Peyer's patch (tissue), 4 donors: Measurements from ENCODE around the gene WRAP73. TPM values are rescaled to one million over a fixed set of nuclear protein-coding genes. Genes with fewer than 3 reads are reported as not detected.

Experiments
- DNase-seq, 3 donors: peaks; one replicate each; pipeline ENCODE4 v3.0.0-alpha.2; 2017 to 2019
- H3K27ac ChIP-seq, 4 donors: fragments of 200-600 bp; sonication (generic); one replicate each; pipeline ENCODE4 v1.5.1; 2016 to 2019
- H3K27me3 ChIP-seq, 2 donors: fragments of 200-600 bp; sonication (generic); one replicate each; pipeline ENCODE4 v1.5.1; 2019
- H3K36me3 ChIP-seq, 3 donors: fragments of 200-600 bp; sonication (generic); one replicate each; pipeline ENCODE4 v1.5.1; 2016 to 2019
- H3K4me1 ChIP-seq, 4 donors: fragments of 200-600 bp; sonication (generic); one replicate each; pipeline ENCODE4 v1.5.1; 2016 to 2019
- H3K4me3 ChIP-seq, 4 donors: fragments of 200-600 bp; sonication (generic); 1 replicate in 3 of 4; 2 replicates in 1 of 4; pipeline ENCODE4 v1.5.1; 2016 to 2019; ENCODE audit warnings: mild to moderate bottlenecking in 1 of 4
- H3K9me3 ChIP-seq, 4 donors: fragments of 200-600 bp; sonication (generic); one replicate each; pipeline ENCODE4 v1.5.1; 2016 to 2019; ENCODE audit warnings: mild to moderate bottlenecking in 1 of 4
- POLR2A ChIP-seq, 2 donors: fragments of 450-650 bp; IDR thresholded peaks; one replicate each; pipeline ENCODE4 v1.5.1; 2017; ENCODE audit warnings: antibody characterized with exemption in 2 of 2, mild to moderate bottlenecking in 2 of 2, moderate library complexity in 2 of 2
- total RNA-seq, 4 donors: library from RNA; depleted of rRNA; stranded (reverse); fragments of >200 nt; gene quantifications; one replicate each; pipeline ENCODE4 v1.1.0, GENCODE V29; 2016
- TF ChIP-seq, protein P1 (sequence below), 6 experiments: fragments of 450-650 bp in 4 of 6; fragments of 200-600 bp in 2 of 6; sonication (generic) in 1 of 6; IDR thresholded peaks; one replicate each; pipeline ENCODE4 v1.5.1; 2017 to 2019; ENCODE audit warnings: antibody characterized with exemption in 6 of 6, mild to moderate bottlenecking in 3 of 6, moderate library complexity in 1 of 6

The WRAP73 gene
- total RNA-seq, 4 donors from 2014 or later, result 34.3 to 71.1 (median 49.4) TPM

DNA sequence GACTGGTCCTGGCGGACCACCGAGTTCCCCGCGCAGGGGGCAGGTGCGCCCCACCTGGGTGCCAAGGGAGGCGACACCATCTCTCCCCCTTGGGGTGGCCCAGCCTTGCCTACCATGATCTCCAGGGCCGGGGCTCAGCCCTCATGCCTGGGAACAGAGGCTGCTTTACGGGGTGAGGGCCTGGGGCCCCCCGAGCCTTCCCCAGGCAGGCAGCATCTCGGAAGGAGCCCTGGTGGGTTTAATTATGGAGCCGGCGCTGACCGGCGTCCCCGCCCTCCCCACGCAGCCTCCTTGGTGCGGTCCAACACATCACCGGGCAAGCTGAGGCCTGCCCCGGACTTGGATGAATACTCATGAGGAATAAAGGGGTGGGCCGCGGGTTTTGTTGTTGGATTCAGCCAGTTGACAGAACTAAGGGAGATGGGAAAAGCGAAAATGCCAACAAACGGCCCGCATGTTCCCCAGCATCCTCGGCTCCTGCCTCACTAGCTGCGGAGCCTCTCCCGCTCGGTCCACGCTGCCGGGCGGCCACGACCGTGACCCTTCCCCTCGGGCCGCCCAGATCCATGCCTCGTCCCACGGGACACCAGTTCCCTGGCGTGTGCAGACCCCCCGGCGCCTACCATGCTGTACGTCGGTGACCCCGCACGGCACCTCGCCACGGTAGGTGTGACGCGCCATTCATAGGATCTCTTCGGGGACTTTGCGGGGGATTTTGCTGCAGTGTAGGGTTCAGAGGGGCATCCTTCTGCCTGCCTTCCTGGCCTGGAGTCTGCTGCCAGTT lies 40.6 kb upstream of the WRAP73 start:
- no peaks in the 10 kb centered on the region for H3K27me3 ChIP-seq
- no peaks in the 10 kb centered on the region for H3K36me3 ChIP-seq
- TF ChIP-seq POLR2A (IDR thresholded peaks at IDR 0.05), result no peak
- TF ChIP-seq, protein P1, sequence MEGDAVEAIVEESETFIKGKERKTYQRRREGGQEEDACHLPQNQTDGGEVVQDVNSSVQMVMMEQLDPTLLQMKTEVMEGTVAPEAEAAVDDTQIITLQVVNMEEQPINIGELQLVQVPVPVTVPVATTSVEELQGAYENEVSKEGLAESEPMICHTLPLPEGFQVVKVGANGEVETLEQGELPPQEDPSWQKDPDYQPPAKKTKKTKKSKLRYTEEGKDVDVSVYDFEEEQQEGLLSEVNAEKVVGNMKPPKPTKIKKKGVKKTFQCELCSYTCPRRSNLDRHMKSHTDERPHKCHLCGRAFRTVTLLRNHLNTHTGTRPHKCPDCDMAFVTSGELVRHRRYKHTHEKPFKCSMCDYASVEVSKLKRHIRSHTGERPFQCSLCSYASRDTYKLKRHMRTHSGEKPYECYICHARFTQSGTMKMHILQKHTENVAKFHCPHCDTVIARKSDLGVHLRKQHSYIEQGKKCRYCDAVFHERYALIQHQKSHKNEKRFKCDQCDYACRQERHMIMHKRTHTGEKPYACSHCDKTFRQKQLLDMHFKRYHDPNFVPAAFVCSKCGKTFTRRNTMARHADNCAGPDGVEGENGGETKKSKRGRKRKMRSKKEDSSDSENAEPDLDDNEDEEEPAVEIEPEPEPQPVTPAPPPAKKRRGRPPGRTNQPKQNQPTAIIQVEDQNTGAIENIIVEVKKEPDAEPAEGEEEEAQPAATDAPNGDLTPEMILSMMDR (IDR thresholded peaks at IDR 0.05), result no peak
- no peaks in the 10 kb centered on the region for H3K9me3 ChIP-seq
- H3K4me3 ChIP-seq, result no peak overlapping the region
- DNase-seq, result no peak
- H3K4me1 ChIP-seq, result no peaks in the 10 kb centered on the region
- H3K27ac ChIP-seq, result no peak overlapping the region

DNA sequence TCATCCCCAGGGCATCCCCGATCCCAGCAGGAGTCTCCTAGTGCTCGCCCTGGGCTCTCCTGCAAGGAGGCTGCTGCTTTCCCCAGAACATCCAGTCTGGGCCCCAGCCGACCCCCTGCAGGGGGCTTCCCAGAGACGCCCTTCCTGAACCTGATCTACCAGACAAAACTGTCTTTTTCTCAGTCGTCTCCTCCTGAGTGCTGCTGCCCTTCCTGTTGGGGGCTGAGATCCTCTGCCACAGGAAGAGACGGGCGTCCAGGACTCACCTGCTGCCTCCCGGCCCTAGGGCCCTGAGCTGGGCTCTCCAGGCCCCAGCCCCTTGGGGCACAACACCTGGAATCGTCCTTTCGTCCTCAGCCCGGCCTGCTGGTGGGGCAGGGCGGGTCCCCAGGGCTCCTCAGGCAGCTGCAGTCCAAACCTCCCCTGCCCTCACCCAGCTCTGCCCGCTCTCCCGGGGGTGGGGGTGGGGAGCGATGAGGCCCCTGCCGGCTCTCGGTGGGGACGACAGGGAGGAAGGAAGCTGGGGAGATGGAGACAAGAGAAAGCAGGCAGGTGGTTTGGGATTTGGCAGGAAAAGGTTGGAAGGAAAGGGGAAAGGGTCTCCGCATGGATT lies 39.3 kb upstream of the WRAP73 start:
- Histone ChIP-seq H3K27me3 (no peaks in the 10 kb centered on the region), H3K9me3 (no peaks in the 10 kb centered on the region), H3K27ac (no peak overlapping the region), H3K36me3 (no peaks in the 10 kb centered on the region), H3K4me3 (no peak overlapping the region), H3K4me1 (peaks cover 0 to 1% (median 0%) of the 10 kb centered on the region in 4 donors)
- DNase-seq, result no peak
- TF ChIP-seq, protein P1 (IDR thresholded peaks at IDR 0.05), result no peak
- no peak for TF ChIP-seq POLR2A (IDR thresholded peaks at IDR 0.05)

DNA sequence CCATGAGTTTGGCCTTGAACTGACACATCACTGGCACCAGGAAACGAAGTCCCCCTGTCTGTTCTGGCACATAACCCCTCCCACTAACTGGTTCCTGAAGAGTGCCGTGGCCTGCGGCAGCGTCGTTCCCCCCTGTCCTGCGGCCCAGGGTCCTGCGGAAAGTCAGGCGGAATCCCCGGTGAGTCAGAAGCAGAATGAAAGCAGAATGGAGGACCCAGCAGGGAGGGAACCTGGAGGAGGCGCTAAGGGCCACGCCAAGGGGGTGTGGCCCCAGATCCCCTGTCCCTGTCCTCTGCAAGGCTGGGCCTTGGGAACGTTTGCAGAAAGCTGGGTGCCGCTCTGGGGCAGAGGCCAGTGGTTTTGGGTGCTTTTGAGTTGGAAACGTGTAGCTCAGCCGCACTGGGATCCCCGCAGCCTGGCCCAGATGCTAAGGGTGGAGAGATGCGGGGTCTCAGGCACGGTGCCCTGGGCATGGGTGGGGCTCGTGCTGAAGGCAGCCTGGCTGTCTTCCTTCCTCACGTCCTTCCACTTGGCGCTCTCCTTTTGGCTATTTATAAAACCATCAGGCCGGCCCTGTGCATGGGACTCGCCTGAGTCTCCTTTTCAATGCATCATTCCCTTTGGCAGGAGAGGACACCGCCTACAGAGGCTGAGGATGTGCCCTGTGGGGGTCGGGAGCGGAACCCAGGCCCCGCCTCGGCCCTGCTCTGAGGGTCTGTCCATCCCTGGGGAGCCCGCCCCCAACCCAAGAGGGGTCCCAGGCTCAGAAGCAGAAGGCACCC lies 38.6 kb upstream of the WRAP73 start:
- H3K4me3 ChIP-seq, result no peak overlapping the region
- H3K4me1 ChIP-seq, result peaks cover 0 to 3% (median 0%) of the 10 kb centered on the region in 4 donors
- H3K27me3 ChIP-seq, result no peaks in the 10 kb centered on the region
- no peaks in the 10 kb centered on the region for H3K9me3 ChIP-seq
- DNase-seq, result no peak
- no peak overlapping the region for H3K27ac ChIP-seq
- H3K36me3 ChIP-seq, result no peaks in the 10 kb centered on the region
- TF ChIP-seq, protein P1 (IDR thresholded peaks at IDR 0.05), result no peak
- no peak for TF ChIP-seq POLR2A (IDR thresholded peaks at IDR 0.05)

DNA sequence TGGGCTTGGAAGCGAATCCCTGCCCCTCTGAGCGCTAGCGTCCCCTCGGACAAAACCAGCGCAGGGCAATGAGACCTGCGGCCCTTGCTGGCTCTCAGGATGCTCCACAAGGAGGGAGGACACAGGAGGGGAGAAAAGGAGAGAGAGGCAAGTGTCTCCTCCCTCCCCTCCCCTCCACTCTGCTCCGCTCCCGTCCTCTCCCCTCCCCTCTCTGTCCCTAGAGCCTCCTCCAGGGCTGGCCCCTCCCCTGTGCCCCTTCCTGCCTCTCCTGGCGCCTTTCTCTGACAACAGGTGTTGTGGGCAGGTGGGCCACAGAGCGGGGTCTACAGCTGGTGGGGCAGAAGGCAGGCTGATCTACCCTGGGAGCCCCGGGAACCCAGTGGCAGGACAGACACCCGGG lies 37.6 kb upstream of the WRAP73 start:
- H3K9me3 ChIP-seq, result no peaks in the 10 kb centered on the region
- DNase-seq, result no peak
- H3K4me1 ChIP-seq, result peaks cover 0 to 3% (median 0%) of the 10 kb centered on the region in 4 donors
- no peaks in the 10 kb centered on the region for H3K27me3 ChIP-seq
- H3K36me3 ChIP-seq, result no peaks in the 10 kb centered on the region
- TF ChIP-seq, protein P1 (IDR thresholded peaks at IDR 0.05), result no peak
- no peak for TF ChIP-seq POLR2A (IDR thresholded peaks at IDR 0.05)
- H3K4me3 ChIP-seq, result no peak overlapping the region
- no peak overlapping the region for H3K27ac ChIP-seq

DNA sequence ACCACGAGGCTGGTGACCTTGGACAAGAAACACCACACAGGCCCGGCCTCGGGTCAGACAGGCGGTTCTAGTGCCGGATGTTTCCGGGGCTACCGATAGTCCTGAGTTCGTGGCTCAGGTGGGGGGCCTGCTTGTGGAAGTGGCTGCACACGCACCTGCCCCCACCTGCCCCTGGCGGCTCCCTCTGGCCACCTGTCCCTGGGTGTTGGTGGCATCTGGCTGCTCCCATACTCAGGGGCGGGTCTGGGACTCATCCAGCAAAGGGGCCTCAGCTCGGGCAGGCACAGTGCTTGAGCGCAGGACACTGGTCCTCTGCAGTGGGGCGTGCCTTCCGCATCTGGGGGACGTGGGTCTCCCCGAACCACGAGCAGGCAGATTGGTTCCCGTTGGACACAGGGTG lies 36.0 kb upstream of the WRAP73 start:
- Histone ChIP-seq H3K4me3 (no peak overlapping the region), H3K27me3 (no peaks in the 10 kb centered on the region), H3K27ac (no peak overlapping the region), H3K36me3 (no peaks in the 10 kb centered on the region), H3K4me1 (peaks cover 0 to 3% (median 0%) of the 10 kb centered on the region in 4 donors), H3K9me3 (no peaks in the 10 kb centered on the region)
- TF ChIP-seq POLR2A (IDR thresholded peaks at IDR 0.05), result no peak
- TF ChIP-seq, protein P1 (IDR thresholded peaks at IDR 0.05), result no peak
- no peak for DNase-seq
